Upper lobe of left lung (tissue), 6 donors: ENCODE results near the gene PRRT4. TPM values are rescaled to one million over a fixed set of nuclear protein-coding genes. Genes with fewer than 3 reads are reported as not detected.

Source experiments
- ATAC-seq, 2 donors: fragments of 200-7000 bp; cut with Tn5 transposase; one replicate each; pipeline ENCODE4 v1.9.1; 2022; ENCODE audit warnings: mild to moderate bottlenecking in 2 of 2, moderate library complexity in 2 of 2; ENCODE audit not compliant: low FRiP score in 2 of 2
- DNase-seq, 2 donors: peaks; one replicate each; pipeline ENCODE4 v3.0.0-alpha.2; 2019 to 2020
- H3K27ac ChIP-seq, 4 donors: fragments of 200-600 bp; sonication (generic); one replicate each; pipeline ENCODE4 v1.5.1; 2016 to 2019
- H3K27me3 ChIP-seq, 4 donors: fragments of 200-600 bp; sonication (generic); one replicate each; pipeline ENCODE4 v1.5.1; 2017 to 2019
- H3K36me3 ChIP-seq, 4 donors: fragments of 200-600 bp; sonication (generic); one replicate each; pipeline ENCODE4 v1.5.1; 2016 to 2019
- H3K4me1 ChIP-seq, 4 donors: fragments of 200-600 bp; sonication (generic); one replicate each; pipeline ENCODE4 v1.5.1; 2018 to 2019
- H3K4me3 ChIP-seq, 4 donors: fragments of 200-600 bp; sonication (generic); one replicate each; pipeline ENCODE4 v1.5.1; 2017 to 2019; ENCODE audit warnings: mild to moderate bottlenecking in 2 of 4, moderate library complexity in 1 of 4
- H3K9me3 ChIP-seq, 4 donors: fragments of 200-600 bp; sonication (generic); one replicate each; pipeline ENCODE4 v1.5.1; 2018 to 2019
- EP300 ChIP-seq, 4 donors: sonication (generic); formaldehyde crosslinking; IDR thresholded peaks; one replicate each; pipeline ENCODE4 v1.5.1; 2017; ENCODE audit warnings: antibody characterized with exemption in 4 of 4, control low read depth in 2 of 4
- POLR2A ChIP-seq, 4 donors: fragments of 450-650 bp; IDR thresholded peaks; one replicate each; pipeline ENCODE4 v1.5.1; 2016 to 2017; ENCODE audit warnings: antibody characterized with exemption in 4 of 4, mild to moderate bottlenecking in 2 of 4
- POLR2AphosphoS5 ChIP-seq, 2 donors: sonication (generic); formaldehyde crosslinking; IDR thresholded peaks; one replicate each; pipeline ENCODE4 v1.5.1; 2017; ENCODE audit warnings: antibody characterized with exemption in 2 of 2
- WGBS, 2 donors: methylation state at CpG; one replicate each; pipeline ENCODE4 v1.1.5; 2017 to 2018; 5-methylcytosine and 5-hydroxymethylcytosine counted together
- total RNA-seq, 6 donors: library from RNA; depleted of rRNA in 4 of 6; stranded (reverse); fragments of >200 nt in 4 of 6; gene quantifications; one replicate each; pipeline versions ENCODE4 v1.1.0 to v1.2.1, GENCODE V29; 2016 to 2021
- TF ChIP-seq, protein P1 (sequence below), 6 experiments: fragments of 450-650 bp in 4 of 6; fragments of 200-600 bp in 2 of 6; sonication (generic) in 2 of 6; IDR thresholded peaks; one replicate each; pipeline ENCODE4 v1.5.1; 2016 to 2019; ENCODE audit warnings: antibody characterized with exemption in 6 of 6
- donor health status: DM: no; HTN: no; CAD: no; lungs with moderate emphysema.
- donor health status: DM: no; HTN: yes; CAD: no; lungs with severe emphysema.

PRRT4 gene
- total RNA-seq, 6 donors from 2014 or later = 0.30 to 10.5 (median 0.91) TPM

DNA sequence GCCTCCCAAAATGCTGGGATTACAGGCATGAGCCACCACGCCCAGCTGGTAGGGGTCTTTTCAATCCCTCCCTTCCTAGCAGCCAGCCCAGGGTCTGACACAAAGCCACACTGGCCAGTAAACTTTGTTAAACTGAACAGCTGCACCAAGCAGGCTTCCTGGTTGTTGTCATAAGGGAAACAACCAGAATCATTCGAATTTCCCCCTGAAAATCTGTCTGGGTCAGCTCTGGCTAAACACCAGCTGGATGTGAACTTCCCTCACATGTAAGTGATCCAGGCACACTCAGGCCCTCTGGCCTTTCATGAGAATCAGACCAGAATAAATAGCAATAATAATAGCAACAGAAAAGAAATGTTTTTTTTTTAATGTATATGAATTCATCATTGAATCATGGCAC, 40.9 kb upstream of the PRRT4 start:
- Histone ChIP-seq H3K36me3 (peaks cover 13 to 50% (median 36%) of the 10 kb centered on the region in 4 donors), H3K27me3 (no peaks in the 10 kb centered on the region), H3K9me3 (no peaks in the 10 kb centered on the region), H3K4me1 (peaks cover 24 to 36% (median 27%) of the 10 kb centered on the region in 4 donors), H3K4me3 (no peak overlapping the region), H3K27ac (no peak overlapping the region)
- 64 to 82% methylated on average over 1 to 2 of the region's 2 CpGs for WGBS, 2 donors
- ATAC-seq (no peak), DNase-seq (no peak)
- no peak for TF ChIP-seq POLR2AphosphoS5 (IDR thresholded peaks at IDR 0.05)
- TF ChIP-seq EP300 (IDR thresholded peaks at IDR 0.05) = no peak
- TF ChIP-seq, protein P1, sequence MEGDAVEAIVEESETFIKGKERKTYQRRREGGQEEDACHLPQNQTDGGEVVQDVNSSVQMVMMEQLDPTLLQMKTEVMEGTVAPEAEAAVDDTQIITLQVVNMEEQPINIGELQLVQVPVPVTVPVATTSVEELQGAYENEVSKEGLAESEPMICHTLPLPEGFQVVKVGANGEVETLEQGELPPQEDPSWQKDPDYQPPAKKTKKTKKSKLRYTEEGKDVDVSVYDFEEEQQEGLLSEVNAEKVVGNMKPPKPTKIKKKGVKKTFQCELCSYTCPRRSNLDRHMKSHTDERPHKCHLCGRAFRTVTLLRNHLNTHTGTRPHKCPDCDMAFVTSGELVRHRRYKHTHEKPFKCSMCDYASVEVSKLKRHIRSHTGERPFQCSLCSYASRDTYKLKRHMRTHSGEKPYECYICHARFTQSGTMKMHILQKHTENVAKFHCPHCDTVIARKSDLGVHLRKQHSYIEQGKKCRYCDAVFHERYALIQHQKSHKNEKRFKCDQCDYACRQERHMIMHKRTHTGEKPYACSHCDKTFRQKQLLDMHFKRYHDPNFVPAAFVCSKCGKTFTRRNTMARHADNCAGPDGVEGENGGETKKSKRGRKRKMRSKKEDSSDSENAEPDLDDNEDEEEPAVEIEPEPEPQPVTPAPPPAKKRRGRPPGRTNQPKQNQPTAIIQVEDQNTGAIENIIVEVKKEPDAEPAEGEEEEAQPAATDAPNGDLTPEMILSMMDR (IDR thresholded peaks at IDR 0.05) = no peak
- TF ChIP-seq POLR2A (IDR thresholded peaks at IDR 0.05) = no peak

DNA sequence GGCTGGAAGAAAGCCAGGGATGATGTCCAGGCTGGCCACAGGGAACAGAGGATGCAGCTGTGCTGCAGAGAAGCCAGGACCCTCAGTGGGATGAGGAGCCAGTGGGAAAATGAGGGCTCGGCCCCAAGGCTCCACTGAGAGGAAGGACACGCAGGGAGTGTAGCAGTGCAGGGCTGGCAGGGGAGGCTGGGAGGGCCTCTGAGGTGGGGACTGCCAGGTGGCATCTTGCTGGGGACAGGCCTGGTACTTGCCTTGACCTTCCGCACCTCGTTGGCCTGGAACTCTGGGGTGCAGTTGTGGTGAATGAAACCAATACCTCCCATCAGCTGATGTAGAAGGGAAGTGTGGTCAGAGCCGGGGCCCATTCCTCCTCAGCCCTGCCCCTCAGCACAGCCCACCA, 39.1 kb upstream of the PRRT4 start:
- Histone ChIP-seq H3K27ac (no peak overlapping the region), H3K4me1 (peaks cover 13 to 22% (median 16%) of the 10 kb centered on the region in 4 donors), H3K4me3 (no peak overlapping the region), H3K27me3 (no peaks in the 10 kb centered on the region), H3K9me3 (no peaks in the 10 kb centered on the region), H3K36me3 (peaks cover 13 to 68% (median 52%) of the 10 kb centered on the region in 4 donors)
- no peak for TF ChIP-seq POLR2A (IDR thresholded peaks at IDR 0.05)
- TF ChIP-seq, protein P1 (IDR thresholded peaks at IDR 0.05) = no peak
- TF ChIP-seq EP300 (IDR thresholded peaks at IDR 0.05) = no peak
- TF ChIP-seq POLR2AphosphoS5 (IDR thresholded peaks at IDR 0.05) = no peak
- no peak for ATAC-seq
- 86 to 99% methylated on average over 5 of the region's 5 CpGs for WGBS, 2 donors
- DNase-seq = no peak

DNA sequence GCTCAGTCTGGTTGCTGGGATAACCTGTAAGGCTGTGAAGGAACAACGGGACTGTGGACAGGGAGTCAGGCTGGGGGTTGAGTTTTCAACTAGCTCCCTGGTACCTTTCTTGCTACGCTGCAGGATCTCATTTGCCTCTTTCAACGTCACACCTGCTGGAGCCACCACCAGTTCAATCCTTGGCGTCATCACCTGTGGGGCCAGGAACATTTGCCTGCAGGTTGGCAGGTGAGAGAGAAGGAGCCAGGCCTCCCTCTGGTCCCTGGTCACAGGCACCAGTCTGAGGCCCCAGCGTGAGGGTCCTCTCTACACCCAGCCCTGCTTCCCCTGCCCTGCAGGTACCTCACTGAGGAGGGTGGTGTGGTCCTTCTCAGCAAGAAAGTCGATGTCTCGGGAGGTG, 38.5 kb upstream of the PRRT4 start:
- ATAC-seq (no peak), DNase-seq (no peak)
- no peaks in the 10 kb centered on the region for H3K27me3 ChIP-seq
- H3K27ac ChIP-seq = no peak overlapping the region
- peaks cover 13 to 73% (median 56%) of the 10 kb centered on the region in 4 donors for H3K36me3 ChIP-seq
- no peaks in the 10 kb centered on the region for H3K9me3 ChIP-seq
- H3K4me1 ChIP-seq = peaks cover 10 to 17% (median 11%) of the 10 kb centered on the region in 4 donors
- TF ChIP-seq POLR2A (IDR thresholded peaks at IDR 0.05) = no peak
- TF ChIP-seq POLR2AphosphoS5 (IDR thresholded peaks at IDR 0.05) = no peak
- TF ChIP-seq, protein P1 (IDR thresholded peaks at IDR 0.05) = no peak
- TF ChIP-seq EP300 (IDR thresholded peaks at IDR 0.05) = no peak
- WGBS, 2 donors = 89 to 95% methylated on average over 4 to 7 of the region's 7 CpGs
- no peak overlapping the region for H3K4me3 ChIP-seq

DNA sequence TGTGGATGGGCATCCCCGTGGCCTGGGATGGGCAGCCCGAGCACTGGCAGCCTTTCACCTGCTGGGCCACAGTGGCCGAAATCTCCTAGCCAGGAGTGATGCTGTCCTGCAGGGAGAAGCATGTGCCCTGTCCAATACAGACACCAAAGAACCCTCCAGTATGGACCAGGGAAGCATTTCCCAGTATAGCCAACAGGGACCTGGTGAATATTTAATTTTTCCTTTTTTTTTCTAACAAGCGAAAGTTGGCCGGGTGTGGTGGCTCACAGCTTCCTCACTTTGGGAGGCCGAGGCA, 37.3 kb upstream of the PRRT4 start:
- peaks cover 18 to 85% (median 68%) of the 10 kb centered on the region in 4 donors for H3K36me3 ChIP-seq
- 63 to 82% methylated on average over 4 to 6 of the region's 6 CpGs for WGBS, 2 donors
- H3K4me3 ChIP-seq = no peak overlapping the region
- TF ChIP-seq POLR2A (IDR thresholded peaks at IDR 0.05) = no peak
- TF ChIP-seq POLR2AphosphoS5 (IDR thresholded peaks at IDR 0.05) = no peak
- TF ChIP-seq EP300 (IDR thresholded peaks at IDR 0.05) = no peak
- TF ChIP-seq, protein P1 (IDR thresholded peaks at IDR 0.05) = peak in 1 of 6 experiments; percentile 32
- no peak overlapping the region for H3K27ac ChIP-seq
- no peak for DNase-seq
- no peaks in the 10 kb centered on the region for H3K9me3 ChIP-seq
- no peaks in the 10 kb centered on the region for H3K27me3 ChIP-seq
- peaks cover 0 to 5% (median 0%) of the 10 kb centered on the region in 4 donors for H3K4me1 ChIP-seq
- ATAC-seq = no peak
